ENCODE results near the gene ST6GALNAC5.

Gene ST6GALNAC5

DNA sequence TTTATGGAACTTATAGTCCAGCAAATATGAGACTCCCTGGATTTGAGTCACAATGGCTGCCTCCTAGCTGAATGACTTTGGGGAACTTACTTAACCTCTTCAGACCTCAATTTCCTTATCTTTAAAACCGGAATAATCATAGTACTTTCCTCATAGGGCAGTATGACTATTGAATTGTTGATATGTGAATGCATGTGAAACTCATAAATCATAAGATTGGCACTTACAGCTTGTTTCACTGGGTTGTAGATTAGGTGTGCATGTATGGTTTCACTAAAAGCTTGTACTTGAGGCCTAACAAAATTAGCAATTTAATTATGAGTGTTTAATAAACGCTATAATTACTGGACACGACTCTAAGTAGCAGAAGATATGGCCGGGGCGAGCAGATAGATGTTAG lies 72.5 kb downstream of the ST6GALNAC5 start:
- DNase-seq (ENCODE audit: low read depth) = no peak
- TF ChIP-seq, protein P1, sequence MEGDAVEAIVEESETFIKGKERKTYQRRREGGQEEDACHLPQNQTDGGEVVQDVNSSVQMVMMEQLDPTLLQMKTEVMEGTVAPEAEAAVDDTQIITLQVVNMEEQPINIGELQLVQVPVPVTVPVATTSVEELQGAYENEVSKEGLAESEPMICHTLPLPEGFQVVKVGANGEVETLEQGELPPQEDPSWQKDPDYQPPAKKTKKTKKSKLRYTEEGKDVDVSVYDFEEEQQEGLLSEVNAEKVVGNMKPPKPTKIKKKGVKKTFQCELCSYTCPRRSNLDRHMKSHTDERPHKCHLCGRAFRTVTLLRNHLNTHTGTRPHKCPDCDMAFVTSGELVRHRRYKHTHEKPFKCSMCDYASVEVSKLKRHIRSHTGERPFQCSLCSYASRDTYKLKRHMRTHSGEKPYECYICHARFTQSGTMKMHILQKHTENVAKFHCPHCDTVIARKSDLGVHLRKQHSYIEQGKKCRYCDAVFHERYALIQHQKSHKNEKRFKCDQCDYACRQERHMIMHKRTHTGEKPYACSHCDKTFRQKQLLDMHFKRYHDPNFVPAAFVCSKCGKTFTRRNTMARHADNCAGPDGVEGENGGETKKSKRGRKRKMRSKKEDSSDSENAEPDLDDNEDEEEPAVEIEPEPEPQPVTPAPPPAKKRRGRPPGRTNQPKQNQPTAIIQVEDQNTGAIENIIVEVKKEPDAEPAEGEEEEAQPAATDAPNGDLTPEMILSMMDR (IDR thresholded peaks at IDR 0.05; ENCODE audit: control insufficient read depth, insufficient read depth, low read depth, low read length, missing control alignments) = no peak
- no peak overlapping the region for H3K4me3 ChIP-seq (ENCODE audit: control insufficient read depth, low read depth, low read length)

DNA sequence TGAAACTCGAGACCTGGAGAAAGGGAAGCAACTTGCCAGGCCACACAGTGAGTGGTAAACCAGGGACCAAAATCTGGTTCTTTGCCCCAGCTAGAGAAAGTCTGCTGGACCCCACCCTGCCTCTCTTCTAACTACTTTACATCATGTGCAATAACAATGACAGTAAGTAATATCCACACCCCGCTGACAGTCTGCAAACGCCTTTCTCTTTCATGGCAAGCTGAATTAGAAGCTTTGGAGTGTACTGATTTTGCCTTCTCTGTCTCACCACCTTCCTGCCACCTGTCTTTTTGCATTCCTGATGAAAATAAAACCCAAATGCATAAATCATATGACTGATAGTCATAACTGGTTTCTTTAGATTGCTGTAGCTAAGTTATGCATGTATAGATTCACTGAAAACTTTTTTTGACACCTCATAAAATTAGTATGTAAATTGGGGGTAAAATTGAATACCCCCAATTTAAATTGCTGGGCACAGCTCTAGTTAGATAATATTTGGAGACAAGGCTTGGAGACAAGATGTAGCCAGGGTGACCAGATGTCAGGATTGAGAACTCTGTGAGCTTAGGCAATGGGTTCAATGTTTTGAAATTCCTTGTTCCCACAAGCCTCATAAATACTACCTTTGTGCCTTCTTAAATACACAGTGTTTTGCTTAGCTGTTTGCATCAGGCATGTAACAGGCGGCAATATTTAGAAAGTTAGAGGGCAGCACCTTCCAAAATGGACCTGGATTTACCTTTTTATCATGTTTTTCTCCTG lies 73.5 kb downstream of the ST6GALNAC5 start:
- TF ChIP-seq, protein P1 (IDR thresholded peaks at IDR 0.05; ENCODE audit: control insufficient read depth, insufficient read depth, low read depth, low read length, missing control alignments) = no peak
- no peak for DNase-seq (ENCODE audit: low read depth)
- H3K4me3 ChIP-seq (ENCODE audit: control insufficient read depth, low read depth, low read length) = no peak overlapping the region

DNA sequence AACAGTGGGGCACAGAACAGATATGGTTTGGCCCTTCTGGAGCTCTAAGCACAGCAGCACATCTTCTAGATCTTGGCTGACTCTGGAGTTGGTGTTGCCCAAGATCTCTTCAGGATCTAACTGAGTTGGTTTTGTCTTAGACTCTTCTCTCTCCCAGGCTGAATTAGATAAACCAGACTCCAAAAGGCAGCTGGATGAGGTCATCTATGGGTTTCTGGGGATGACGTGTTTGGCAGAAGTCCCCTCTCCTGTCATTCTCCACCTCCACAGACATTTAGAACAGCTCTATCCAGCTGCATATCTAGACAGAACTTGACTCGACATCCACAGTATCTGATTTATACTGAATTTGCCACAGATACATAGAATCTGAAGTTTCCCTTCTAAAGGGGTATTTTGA lies 75.3 kb downstream of the ST6GALNAC5 start:
- TF ChIP-seq, protein P1 (IDR thresholded peaks at IDR 0.05; ENCODE audit: control insufficient read depth, insufficient read depth, low read depth, low read length, missing control alignments) = no peak
- H3K4me3 ChIP-seq (ENCODE audit: control insufficient read depth, low read depth, low read length) = no peak overlapping the region
- no peak for DNase-seq (ENCODE audit: low read depth)

DNA sequence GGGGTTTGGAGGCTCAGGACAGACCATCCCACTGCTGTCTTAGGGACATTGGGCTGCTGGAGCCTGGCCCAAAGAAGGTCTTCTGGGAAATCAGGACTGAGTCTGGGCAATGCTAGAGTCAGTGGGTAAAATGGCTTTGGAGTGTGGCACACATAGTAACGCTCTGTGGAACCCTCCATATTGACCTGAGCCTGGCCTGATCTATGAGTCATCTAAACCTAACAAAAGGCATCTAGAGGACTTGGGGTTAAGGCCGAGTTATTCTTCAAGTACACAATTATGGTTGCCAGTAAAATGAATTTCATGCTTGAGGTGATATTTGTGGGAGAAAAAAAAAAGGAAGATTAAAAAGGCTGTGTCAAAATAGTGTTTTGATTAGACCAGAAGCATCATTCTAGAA lies 77.7 kb downstream of the ST6GALNAC5 start:
- TF ChIP-seq, protein P1 (IDR thresholded peaks at IDR 0.05; ENCODE audit: control insufficient read depth, insufficient read depth, low read depth, low read length, missing control alignments) = no peak
- no peak overlapping the region for H3K4me3 ChIP-seq (ENCODE audit: control insufficient read depth, low read depth, low read length)
- DNase-seq (ENCODE audit: low read depth) = no peak

DNA sequence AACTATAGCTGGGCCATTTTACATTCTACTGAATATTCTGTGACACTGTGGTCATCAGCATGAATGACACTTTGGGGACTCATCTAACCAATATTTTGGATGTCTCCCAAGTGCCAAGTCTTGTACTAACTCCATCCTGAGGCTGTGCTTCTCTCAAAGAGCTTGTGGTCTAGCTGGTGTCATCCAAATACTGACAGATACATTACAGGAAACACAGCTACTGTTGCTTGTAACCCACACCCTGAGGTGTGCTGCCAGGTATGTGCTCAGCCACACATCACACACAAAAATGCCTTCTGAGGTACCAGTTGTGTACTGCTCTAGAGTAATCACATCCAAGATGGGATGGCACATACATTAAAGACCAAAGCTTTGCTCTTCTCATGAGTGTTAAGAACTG lies 81.6 kb downstream of the ST6GALNAC5 start:
- H3K4me3 ChIP-seq (ENCODE audit: control insufficient read depth, low read depth, low read length) = no peak overlapping the region
- TF ChIP-seq, protein P1 (IDR thresholded peaks at IDR 0.05; ENCODE audit: control insufficient read depth, insufficient read depth, low read depth, low read length, missing control alignments) = no peak
- no peak for DNase-seq (ENCODE audit: low read depth)

DNA sequence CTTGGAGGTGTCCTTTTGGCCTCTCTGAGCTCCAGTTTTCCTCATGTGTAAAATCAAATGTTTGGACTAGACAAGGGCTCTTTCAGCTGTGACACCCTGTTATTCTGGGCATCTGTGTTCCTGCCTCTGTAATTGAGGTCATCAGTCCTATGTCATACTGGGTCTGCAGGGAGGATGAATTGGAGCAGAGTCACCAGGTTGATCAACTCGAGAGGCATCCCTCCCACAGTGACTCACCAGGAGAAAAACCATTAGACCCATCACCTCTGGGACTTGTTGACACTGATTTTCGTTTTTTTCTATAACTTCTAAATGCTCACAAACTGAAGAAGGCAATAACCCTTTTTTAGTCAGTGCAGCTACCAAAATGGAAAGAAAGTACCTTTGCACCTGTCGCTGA lies 82.2 kb downstream of the ST6GALNAC5 start:
- TF ChIP-seq, protein P1 (IDR thresholded peaks at IDR 0.05; ENCODE audit: control insufficient read depth, insufficient read depth, low read depth, low read length, missing control alignments) = no peak
- no peak for DNase-seq (ENCODE audit: low read depth)
- H3K4me3 ChIP-seq (ENCODE audit: control insufficient read depth, low read depth, low read length) = no peak overlapping the region
